ENCODE data around the gene UGT2B15. TPM values are rescaled to one million over a fixed set of nuclear protein-coding genes. Genes with fewer than 3 reads are reported as not detected.
"Not testable (repeated sequence)": the region's sequence is repeated elsewhere in the genome, so short reads cannot be mapped to it uniquely, and the experiment has no call there.

UGT2B15 gene
- not detected for polyA plus RNA-seq (2013, experiment 1 of 2)
- polyA plus RNA-seq (2013, experiment 2 of 2): not detected

- DNase-seq; H3K14ac ChIP-seq (ENCODE audit: low read length in 2 of 2); H3K4me3 ChIP-seq (ENCODE audit: insufficient read depth in 1 of 2, low read depth in 1 of 2, low read length in 2 of 2); H4K91ac ChIP-seq (ENCODE audit: low read length); H2AK5ac ChIP-seq (ENCODE audit: low read length, severe bottlenecking); H2BK15ac ChIP-seq (ENCODE audit: low read depth, poor library complexity, severe bottlenecking); H3K4me1 ChIP-seq (ENCODE audit: control insufficient read depth, insufficient read depth, low read depth, low read length); H2BK5ac ChIP-seq (ENCODE audit: low read depth, low read length, poor library complexity, severe bottlenecking); H3K23ac ChIP-seq (ENCODE audit: low read length in 2 of 2); H3K79me1 ChIP-seq (replicated peaks; ENCODE audit: low read length, poor library complexity, severe bottlenecking); H3K36me3 ChIP-seq (ENCODE audit: control insufficient read depth in 1 of 2, insufficient read depth in 2 of 2, low read depth in 1 of 2, low read length in 2 of 2); H2AFZ ChIP-seq (ENCODE audit: low read depth, low read length); H4K8ac ChIP-seq (ENCODE audit: low read length); H3K9ac ChIP-seq (ENCODE audit: low read length); H3K4ac ChIP-seq (ENCODE audit: low read depth in 1 of 2, low read length in 2 of 2); H3K27ac ChIP-seq (ENCODE audit: low read length, poor library complexity, severe bottlenecking); H3K18ac ChIP-seq (ENCODE audit: low read depth in 1 of 2, low read length in 2 of 2); H2BK120ac ChIP-seq (ENCODE audit: low read depth, low read length); H3K4me2 ChIP-seq (ENCODE audit: low read length, poor library complexity, severe bottlenecking); H2BK12ac ChIP-seq (ENCODE audit: low read length in 2 of 2); H3K9me3 ChIP-seq (ENCODE audit: control insufficient read depth, low read length); H3K27me3 ChIP-seq (ENCODE audit: control insufficient read depth in 1 of 2, insufficient read depth in 1 of 2, low read length in 2 of 2): not testable (repeated sequence)
- no CpG with 5 or more reads among the region's 1 CpG for WGBS
Measured at GRCh38 chr4:68670479-68670939, at the start of gene UGT2B15. UGT2B15 (minus strand) TSS chr4:68670652; CDS start chr4:68670618, 34 bp downstream.

GRCh38 chr4:68719075-68719473, 48.6 kb upstream of the UGT2B15 start:
- Histone ChIP-seq H2BK120ac (ENCODE audit: low read depth, low read length) (no peak overlapping the region), H4K91ac (ENCODE audit: low read length) (no peak overlapping the region), H3K4me1 (ENCODE audit: control insufficient read depth, insufficient read depth, low read depth, low read length) (no peaks in the 10 kb centered on the region), H2BK5ac (ENCODE audit: low read depth, low read length, poor library complexity, severe bottlenecking) (no peak overlapping the region), H3K14ac (ENCODE audit: low read length in 2 of 2) (no peak overlapping the region), H3K9me3 (ENCODE audit: control insufficient read depth, low read length) (no peaks in the 10 kb centered on the region), H4K8ac (ENCODE audit: low read length) (no peak overlapping the region), H3K18ac (ENCODE audit: low read depth in 1 of 2, low read length in 2 of 2) (no peak overlapping the region), H3K27me3 (ENCODE audit: control insufficient read depth in 1 of 2, insufficient read depth in 1 of 2, low read length in 2 of 2) (no peaks in the 10 kb centered on the region), H2BK15ac (ENCODE audit: low read depth, poor library complexity, severe bottlenecking) (no peak overlapping the region), H3K9ac (ENCODE audit: low read length) (no peak overlapping the region), H2AFZ (ENCODE audit: low read depth, low read length) (no peak overlapping the region), H3K79me1 (replicated peaks; ENCODE audit: low read length, poor library complexity, severe bottlenecking) (no peaks in the 10 kb centered on the region), H3K23ac (ENCODE audit: low read length in 2 of 2) (no peak overlapping the region), H3K36me3 (ENCODE audit: control insufficient read depth in 1 of 2, insufficient read depth in 2 of 2, low read depth in 1 of 2, low read length in 2 of 2) (no peaks in the 10 kb centered on the region), H3K4me2 (ENCODE audit: low read length, poor library complexity, severe bottlenecking) (no peak overlapping the region), H2AK5ac (ENCODE audit: low read length, severe bottlenecking) (no peak overlapping the region), H2BK12ac (ENCODE audit: low read length in 2 of 2) (no peak overlapping the region), H3K27ac (ENCODE audit: low read length, poor library complexity, severe bottlenecking) (no peak overlapping the region), H3K4me3 (ENCODE audit: insufficient read depth in 1 of 2, low read depth in 1 of 2, low read length in 2 of 2) (no peak overlapping the region), H3K4ac (ENCODE audit: low read depth in 1 of 2, low read length in 2 of 2) (no peak overlapping the region)
- WGBS: 78% methylated on average over 1 of the region's 2 CpGs
- no peak for DNase-seq

GRCh38 chr4:68718447-68719074, 48.1 kb upstream of the UGT2B15 start:
- Histone ChIP-seq H3K23ac (ENCODE audit: low read length in 2 of 2) (no peak overlapping the region), H3K4me3 (ENCODE audit: insufficient read depth in 1 of 2, low read depth in 1 of 2, low read length in 2 of 2) (no peak overlapping the region), H3K9me3 (ENCODE audit: control insufficient read depth, low read length) (no peaks in the 10 kb centered on the region), H2BK12ac (ENCODE audit: low read length in 2 of 2) (no peak overlapping the region), H3K18ac (ENCODE audit: low read depth in 1 of 2, low read length in 2 of 2) (no peak overlapping the region), H4K91ac (ENCODE audit: low read length) (no peak overlapping the region), H3K36me3 (ENCODE audit: control insufficient read depth in 1 of 2, insufficient read depth in 2 of 2, low read depth in 1 of 2, low read length in 2 of 2) (no peaks in the 10 kb centered on the region), H2AK5ac (ENCODE audit: low read length, severe bottlenecking) (no peak overlapping the region), H2AFZ (ENCODE audit: low read depth, low read length) (no peak overlapping the region), H2BK15ac (ENCODE audit: low read depth, poor library complexity, severe bottlenecking) (no peak overlapping the region), H2BK120ac (ENCODE audit: low read depth, low read length) (no peak overlapping the region), H2BK5ac (ENCODE audit: low read depth, low read length, poor library complexity, severe bottlenecking) (no peak overlapping the region), H4K8ac (ENCODE audit: low read length) (no peak overlapping the region), H3K4ac (ENCODE audit: low read depth in 1 of 2, low read length in 2 of 2) (no peak overlapping the region), H3K9ac (ENCODE audit: low read length) (no peak overlapping the region), H3K14ac (ENCODE audit: low read length in 2 of 2) (no peak overlapping the region), H3K4me2 (ENCODE audit: low read length, poor library complexity, severe bottlenecking) (no peak overlapping the region), H3K27me3 (ENCODE audit: control insufficient read depth in 1 of 2, insufficient read depth in 1 of 2, low read length in 2 of 2) (no peaks in the 10 kb centered on the region), H3K79me1 (replicated peaks; ENCODE audit: low read length, poor library complexity, severe bottlenecking) (no peaks in the 10 kb centered on the region), H3K4me1 (ENCODE audit: control insufficient read depth, insufficient read depth, low read depth, low read length) (no peaks in the 10 kb centered on the region), H3K27ac (ENCODE audit: low read length, poor library complexity, severe bottlenecking) (no peak overlapping the region)
- WGBS: 76% methylated on average over 2 of the region's 3 CpGs
- DNase-seq: no peak

GRCh38 chr4:68717999-68718398, 47.5 kb upstream of the UGT2B15 start:
- no peaks in the 10 kb centered on the region for H3K36me3 ChIP-seq (ENCODE audit: control insufficient read depth in 1 of 2, insufficient read depth in 2 of 2, low read depth in 1 of 2, low read length in 2 of 2)
- no peak overlapping the region for H3K27ac ChIP-seq (ENCODE audit: low read length, poor library complexity, severe bottlenecking)
- H3K23ac ChIP-seq (ENCODE audit: low read length in 2 of 2): no peak overlapping the region
- no peak overlapping the region for H4K8ac ChIP-seq (ENCODE audit: low read length)
- H3K4me1 ChIP-seq (ENCODE audit: control insufficient read depth, insufficient read depth, low read depth, low read length): no peaks in the 10 kb centered on the region
- WGBS: no CpG with 5 or more reads among the region's 1 CpG
- H2BK5ac ChIP-seq (ENCODE audit: low read depth, low read length, poor library complexity, severe bottlenecking): no peak overlapping the region
- no peak overlapping the region for H3K9ac ChIP-seq (ENCODE audit: low read length)
- no peak for DNase-seq
- no peaks in the 10 kb centered on the region for H3K27me3 ChIP-seq (ENCODE audit: control insufficient read depth in 1 of 2, insufficient read depth in 1 of 2, low read length in 2 of 2)
- no peaks in the 10 kb centered on the region for H3K79me1 ChIP-seq (replicated peaks; ENCODE audit: low read length, poor library complexity, severe bottlenecking)
- H2AK5ac ChIP-seq (ENCODE audit: low read length, severe bottlenecking): no peak overlapping the region
- H3K14ac ChIP-seq (ENCODE audit: low read length in 2 of 2): no peak overlapping the region
- no peaks in the 10 kb centered on the region for H3K9me3 ChIP-seq (ENCODE audit: control insufficient read depth, low read length)
- H3K18ac ChIP-seq (ENCODE audit: low read depth in 1 of 2, low read length in 2 of 2): no peak overlapping the region
- H2BK120ac ChIP-seq (ENCODE audit: low read depth, low read length): no peak overlapping the region
- no peak overlapping the region for H2AFZ ChIP-seq (ENCODE audit: low read depth, low read length)
- H3K4ac ChIP-seq (ENCODE audit: low read depth in 1 of 2, low read length in 2 of 2): no peak overlapping the region
- H2BK15ac ChIP-seq (ENCODE audit: low read depth, poor library complexity, severe bottlenecking): no peak overlapping the region
- H3K4me3 ChIP-seq (ENCODE audit: insufficient read depth in 1 of 2, low read depth in 1 of 2, low read length in 2 of 2): no peak overlapping the region
- H2BK12ac ChIP-seq (ENCODE audit: low read length in 2 of 2): no peak overlapping the region
- H4K91ac ChIP-seq (ENCODE audit: low read length): no peak overlapping the region
- H3K4me2 ChIP-seq (ENCODE audit: low read length, poor library complexity, severe bottlenecking): no peak overlapping the region
